ENCODE data around the gene TRIM39.
A peak's percentile ranks its signal among the peaks of the same experiment; 100 is the strongest.
"Not testable (repeated sequence)": the region's sequence is repeated elsewhere in the genome, so short reads cannot be mapped to it uniquely, and the experiment has no call there.

Gene TRIM39

GRCh38 chr6:30326526-30327231, at the start of gene TRIM39:
TRIM39 (plus strand) TSS chr6:30326927; CDS start chr6:30329318, 2,391 bp downstream.
- no peak for TF ChIP-seq CTCF (IDR thresholded peaks at IDR 0.05; ENCODE audit: extremely low read depth, insufficient read depth, missing control alignments)
- in situ Hi-C loops (cut with MboI; ENCODE audit: low pct_unique_long_range_greater_than_20kb, low sequenced_read_pairs, unreplicated experiment), result no loop called here
- peak; percentile 92 for DNase-seq (ENCODE audit: low spot score)

GRCh38 chr6:30280988-30281387, 45.7 kb upstream of the TRIM39 start:
- in situ Hi-C loops (cut with MboI; ENCODE audit: low pct_unique_long_range_greater_than_20kb, low sequenced_read_pairs, unreplicated experiment); DNase-seq (ENCODE audit: low spot score): not testable (repeated sequence)

GRCh38 chr6:30282522-30282921, 44.2 kb upstream of the TRIM39 start:
- in situ Hi-C loops (cut with MboI; ENCODE audit: low pct_unique_long_range_greater_than_20kb, low sequenced_read_pairs, unreplicated experiment), result no loop called here
- DNase-seq (ENCODE audit: low spot score), result no peak
- TF ChIP-seq CTCF (IDR thresholded peaks at IDR 0.05; ENCODE audit: extremely low read depth, insufficient read depth, missing control alignments), result no peak

GRCh38 chr6:30283761-30284160, 43.0 kb upstream of the TRIM39 start:
- in situ Hi-C loops (cut with MboI; ENCODE audit: low pct_unique_long_range_greater_than_20kb, low sequenced_read_pairs, unreplicated experiment), result no loop called here
- TF ChIP-seq CTCF (IDR thresholded peaks at IDR 0.05; ENCODE audit: extremely low read depth, insufficient read depth, missing control alignments), result no peak
- DNase-seq (ENCODE audit: low spot score), result no peak

GRCh38 chr6:30287139-30287538, 39.6 kb upstream of the TRIM39 start:
- no peak for TF ChIP-seq CTCF (IDR thresholded peaks at IDR 0.05; ENCODE audit: extremely low read depth, insufficient read depth, missing control alignments)
- no peak for DNase-seq (ENCODE audit: low spot score)
- in situ Hi-C loops (cut with MboI; ENCODE audit: low pct_unique_long_range_greater_than_20kb, low sequenced_read_pairs, unreplicated experiment), result no loop called here

GRCh38 chr6:30295837-30296236, 30.9 kb upstream of the TRIM39 start:
- TF ChIP-seq CTCF (IDR thresholded peaks at IDR 0.05; ENCODE audit: extremely low read depth, insufficient read depth, missing control alignments), result no peak
- no peak for DNase-seq (ENCODE audit: low spot score)
- in situ Hi-C loops (cut with MboI; ENCODE audit: low pct_unique_long_range_greater_than_20kb, low sequenced_read_pairs, unreplicated experiment), result no loop called here

- in situ Hi-C loops (cut with MboI; ENCODE audit: low pct_unique_long_range_greater_than_20kb, low sequenced_read_pairs, unreplicated experiment), result no loop called here
- no peak for TF ChIP-seq CTCF (IDR thresholded peaks at IDR 0.05; ENCODE audit: extremely low read depth, insufficient read depth, missing control alignments)
- DNase-seq (ENCODE audit: low spot score), result no peak
Measured at GRCh38 chr6:30304002-30304401, 22.7 kb upstream of the TRIM39 start.

Data from GM13977 (cell line).